Cortex of kidney (tissue), 1 donor: ENCODE results near the gene KRT13.

Experiments used
- DNase-seq: peaks from one replicate; lab custom pipeline; 2025; lab: John Stamatoyannopoulos, UW

KRT13 gene

GRCh38 chr17:41537614-41537954 lies 32.2 kb upstream of the KRT13 start:
- no peak for DNase-seq

GRCh38 chr17:41536741-41537613 lies 31.6 kb upstream of the KRT13 start:
- DNase-seq, result no peak

DNA sequence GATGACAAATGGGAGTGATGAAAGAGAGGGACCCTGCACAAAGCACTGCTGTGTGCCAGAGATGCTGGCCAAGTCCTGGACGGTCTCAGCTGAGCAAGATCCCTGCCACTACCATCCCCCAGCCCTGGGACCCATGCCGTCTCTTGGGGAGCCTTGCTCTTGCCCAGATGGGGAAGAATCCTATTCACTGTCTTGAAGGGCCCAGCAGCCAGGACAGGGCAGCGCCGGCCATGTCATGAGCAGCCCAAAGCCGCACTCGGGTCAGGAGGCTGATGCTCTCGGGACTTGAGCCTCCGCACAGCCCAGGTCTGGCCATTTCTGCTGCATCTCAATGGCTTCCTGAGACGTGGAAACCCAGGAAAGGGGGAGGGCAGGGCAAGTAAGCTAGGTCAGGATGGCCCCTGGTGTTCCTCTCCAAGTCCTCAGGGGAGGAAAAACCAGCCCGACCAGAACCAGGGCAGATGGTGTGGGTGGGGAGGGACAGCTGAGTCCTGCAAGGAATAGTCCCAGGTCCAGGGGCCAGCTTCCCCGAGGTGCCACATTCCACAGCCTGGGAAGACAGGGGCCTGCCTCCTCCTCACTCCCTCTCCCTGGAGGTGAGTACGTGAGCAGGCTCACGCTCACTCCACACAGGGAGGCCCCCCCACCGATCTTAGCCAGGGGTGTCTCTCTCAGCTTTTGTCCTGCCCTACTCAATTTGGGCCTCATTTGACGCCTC lies 30.5 kb upstream of the KRT13 start:
- no peak for DNase-seq

- DNase-seq, result no peak
Observed at GRCh38 chr17:41534899-41535546, 29.6 kb upstream of the KRT13 start.

- DNase-seq, result no peak
Observed at GRCh38 chr17:41533613-41534012, 28.2 kb upstream of the KRT13 start.

- DNase-seq, result no peak
Observed at GRCh38 chr17:41532947-41533570, 27.6 kb upstream of the KRT13 start.

DNA sequence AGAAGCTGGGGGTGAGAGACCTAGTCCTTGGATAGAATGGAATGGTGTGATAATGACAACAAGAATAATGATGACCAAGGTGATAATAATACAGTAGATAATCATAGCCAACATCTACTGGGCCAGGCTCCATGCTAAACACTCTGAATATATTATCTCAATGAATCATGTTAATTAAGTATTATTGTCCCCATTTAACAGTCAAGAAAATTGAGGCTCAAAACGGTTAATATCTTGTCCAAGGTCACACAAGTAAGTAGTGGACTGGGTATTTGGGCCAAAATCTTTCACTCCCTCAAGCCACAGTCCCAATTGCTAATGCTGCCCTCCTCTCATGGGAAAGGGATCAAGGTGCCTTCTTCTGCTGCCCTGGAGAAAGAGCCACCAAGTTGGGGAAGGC lies 26.6 kb upstream of the KRT13 start:
- no peak for DNase-seq

GRCh38 chr17:41530062-41531048 lies 24.9 kb upstream of the KRT13 start:
- no peak for DNase-seq

DNA sequence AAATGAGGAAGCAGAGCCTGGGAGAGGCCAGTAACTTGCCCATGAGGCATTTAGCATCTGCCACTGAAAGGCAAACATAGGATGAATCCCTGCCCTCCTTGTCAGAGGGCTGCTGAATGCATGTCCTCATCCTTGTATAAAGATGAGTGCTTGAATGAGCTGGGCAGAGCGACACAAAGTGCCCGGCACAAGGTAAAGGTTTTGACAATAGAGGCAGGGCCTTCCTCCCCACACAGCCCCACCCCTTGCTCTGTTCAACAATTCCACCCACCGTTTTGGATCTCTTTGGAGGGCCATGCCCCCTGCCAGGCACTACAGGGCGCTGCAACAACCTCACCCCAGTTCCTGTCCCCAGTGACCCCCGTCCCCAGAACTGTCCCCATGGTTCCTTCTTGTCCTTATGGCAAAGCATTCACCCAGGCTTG lies 24.1 kb upstream of the KRT13 start:
- no peak for DNase-seq

GRCh38 chr17:41528959-41529353 lies 23.5 kb upstream of the KRT13 start:
- no peak for DNase-seq

DNA sequence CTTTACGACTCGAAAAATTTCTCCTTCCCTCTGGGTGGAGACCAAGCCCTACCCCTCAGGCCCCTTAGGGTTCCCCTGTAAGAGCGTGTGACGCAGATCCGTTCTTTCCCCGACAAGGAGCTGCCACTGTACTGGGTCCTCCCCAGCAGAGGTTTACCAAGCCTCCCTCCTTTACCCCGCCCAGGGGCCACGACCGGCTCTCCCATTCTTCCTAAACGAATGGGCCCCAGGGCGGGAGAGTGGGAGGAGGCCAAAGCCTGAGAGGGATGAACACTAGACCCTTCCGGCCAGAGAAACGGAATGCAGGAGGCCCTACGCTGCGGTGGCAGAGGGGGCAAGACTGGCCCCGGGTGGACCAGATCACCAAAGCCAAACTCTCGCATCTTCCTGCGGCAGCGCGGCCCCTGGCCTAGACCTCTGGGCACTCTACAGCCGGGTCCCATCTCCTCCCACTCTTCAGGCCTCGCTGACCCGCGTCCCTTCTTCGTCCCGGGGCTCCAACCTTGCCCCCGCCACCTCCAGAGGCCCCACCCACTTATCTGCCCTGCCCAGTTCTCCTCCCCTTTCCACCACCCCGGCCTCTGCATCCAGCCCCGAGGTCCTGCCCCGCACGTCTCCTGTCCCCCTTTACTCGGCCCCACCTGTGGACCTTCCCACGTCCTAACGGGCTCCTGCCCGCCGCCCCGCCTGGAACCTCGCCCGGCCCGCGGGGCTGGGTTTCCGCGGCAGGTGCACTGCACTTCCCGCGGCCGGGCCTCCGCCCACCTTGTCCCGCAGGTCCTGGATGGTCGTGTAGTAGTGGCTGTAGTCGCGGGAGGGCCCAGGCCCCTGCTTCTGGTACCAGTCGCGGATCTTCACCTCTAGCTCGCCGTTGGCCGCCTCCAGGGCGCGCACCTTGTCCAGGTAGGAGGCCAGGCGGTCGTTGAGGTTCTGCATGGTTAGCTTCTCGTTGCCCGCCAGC lies 21.9 kb upstream of the KRT13 start:
- DNase-seq, result no peak

GRCh38 chr17:41524261-41524660 lies 18.8 kb upstream of the KRT13 start:
- DNase-seq, result no peak

DNA sequence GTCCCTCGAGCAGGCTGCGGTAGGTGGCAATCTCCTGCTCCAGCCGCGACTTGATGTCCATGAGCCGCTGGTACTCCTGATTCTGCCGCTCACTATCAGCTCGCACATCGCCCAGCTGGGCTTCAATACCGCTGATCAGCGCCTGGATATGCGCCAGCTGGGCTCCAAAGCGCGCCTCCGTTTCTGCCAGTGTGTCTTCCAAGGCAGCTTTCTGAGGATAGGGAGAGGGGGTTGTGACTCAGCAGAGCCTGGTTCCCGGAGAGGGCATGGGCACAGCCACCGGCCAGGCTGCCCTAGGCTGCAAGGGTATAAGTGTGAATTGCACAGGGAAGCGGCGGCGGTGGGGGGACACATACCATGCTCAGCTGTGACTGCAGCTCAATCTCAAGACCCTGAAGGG lies 18.4 kb upstream of the KRT13 start:
- DNase-seq, result no peak

GRCh38 chr17:41523225-41523593 lies 17.8 kb upstream of the KRT13 start:
- DNase-seq, result no peak

- no peak for DNase-seq
Observed at GRCh38 chr17:41522301-41523224, 17.2 kb upstream of the KRT13 start.

DNA sequence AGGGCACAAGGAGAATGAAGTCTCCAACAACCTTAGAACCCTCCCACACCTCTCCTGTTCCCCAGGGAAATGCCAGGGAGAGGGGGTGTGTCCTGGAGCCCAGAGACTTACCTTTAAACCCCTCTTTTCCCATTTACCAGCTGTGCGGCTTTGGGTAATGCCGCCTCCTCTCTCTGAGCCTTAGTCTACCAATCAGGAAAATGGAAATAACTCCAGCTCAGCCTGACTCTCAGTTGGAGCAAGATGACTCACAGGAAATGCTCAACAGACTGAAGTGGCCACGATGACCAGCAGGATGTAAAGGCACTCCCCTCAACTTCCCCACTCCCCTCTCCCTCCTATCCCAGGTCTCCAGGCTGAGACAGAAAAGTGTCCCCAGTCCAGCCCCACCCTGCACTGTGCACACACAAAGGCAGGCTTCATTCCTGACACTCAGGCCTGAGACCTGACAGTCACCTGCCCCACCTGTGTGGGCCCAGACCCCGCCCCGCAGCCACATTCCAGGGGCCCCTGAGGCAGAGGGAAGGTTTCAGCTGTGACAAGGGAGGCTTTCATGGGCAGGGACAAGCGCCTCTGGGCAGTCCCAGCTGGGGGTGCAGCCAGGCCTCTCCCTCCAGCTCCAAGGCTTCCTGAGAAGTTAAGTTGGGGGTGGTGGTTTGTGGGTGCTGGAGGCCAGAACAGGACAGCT lies 16.3 kb upstream of the KRT13 start:
- DNase-seq, result no peak

DNA sequence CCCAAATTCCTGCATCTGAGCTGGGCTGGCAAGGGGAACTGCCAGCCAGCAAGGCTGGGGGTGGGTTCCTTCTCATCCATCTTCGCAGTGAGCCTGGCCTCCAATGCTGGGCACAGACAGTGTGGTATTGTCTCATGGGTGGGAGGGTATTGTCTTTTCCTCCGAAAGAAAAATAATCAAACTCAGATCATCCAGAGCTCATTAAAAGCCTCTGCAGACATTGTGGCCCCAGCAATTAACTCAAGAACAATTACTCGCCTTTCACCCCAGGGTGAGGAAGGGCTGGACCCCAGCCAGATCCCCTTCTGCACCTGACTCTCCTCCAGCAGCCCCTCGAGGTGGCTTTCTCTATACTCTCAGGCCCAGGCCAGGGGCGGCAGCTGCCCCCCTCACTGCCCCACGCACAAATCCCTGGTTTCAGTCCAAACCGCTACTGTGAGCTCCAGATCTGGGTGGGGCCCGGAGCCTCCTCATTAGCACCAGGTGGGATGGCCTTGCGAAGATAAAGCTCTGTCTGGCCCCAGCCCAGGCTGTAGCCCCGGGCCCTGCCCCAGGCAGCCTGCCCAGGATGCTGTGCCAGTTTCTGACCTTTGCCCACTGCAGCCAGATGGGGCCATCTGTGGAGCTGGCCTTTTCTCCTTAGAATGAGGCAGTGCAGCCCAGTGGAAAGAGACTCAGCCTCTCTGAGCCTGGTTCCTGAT lies 15.6 kb upstream of the KRT13 start:
- no peak for DNase-seq
